Right lobe of liver (tissue), 4 donors: Measurements from ENCODE around the gene MATN1.

Experiments used
- POLR2A ChIP-seq: fragments of 450-650 bp; IDR thresholded peaks from one replicate; pipeline ENCODE4 v1.6.1; 2017; ENCODE audit warnings: antibody characterized with exemption, mild to moderate bottlenecking
- TF ChIP-seq, protein P1 (sequence below), 4 donors: fragments of 200-600 bp in 3 of 4; fragments of 450-650 bp in 1 of 4; IDR thresholded peaks; one replicate each; pipeline versions ENCODE4 v1.5.1 to v1.8.0; 2016 to 2022; ENCODE audit warnings: antibody characterized with exemption in 4 of 4, mild to moderate bottlenecking in 2 of 4
- donor health status: DM: no; HTN: no; CAD: no.
- donor health status: DM: no; HTN: no; CAD: no.
- donor health status: DM: no; HTN: yes; CAD: no.

DNA sequence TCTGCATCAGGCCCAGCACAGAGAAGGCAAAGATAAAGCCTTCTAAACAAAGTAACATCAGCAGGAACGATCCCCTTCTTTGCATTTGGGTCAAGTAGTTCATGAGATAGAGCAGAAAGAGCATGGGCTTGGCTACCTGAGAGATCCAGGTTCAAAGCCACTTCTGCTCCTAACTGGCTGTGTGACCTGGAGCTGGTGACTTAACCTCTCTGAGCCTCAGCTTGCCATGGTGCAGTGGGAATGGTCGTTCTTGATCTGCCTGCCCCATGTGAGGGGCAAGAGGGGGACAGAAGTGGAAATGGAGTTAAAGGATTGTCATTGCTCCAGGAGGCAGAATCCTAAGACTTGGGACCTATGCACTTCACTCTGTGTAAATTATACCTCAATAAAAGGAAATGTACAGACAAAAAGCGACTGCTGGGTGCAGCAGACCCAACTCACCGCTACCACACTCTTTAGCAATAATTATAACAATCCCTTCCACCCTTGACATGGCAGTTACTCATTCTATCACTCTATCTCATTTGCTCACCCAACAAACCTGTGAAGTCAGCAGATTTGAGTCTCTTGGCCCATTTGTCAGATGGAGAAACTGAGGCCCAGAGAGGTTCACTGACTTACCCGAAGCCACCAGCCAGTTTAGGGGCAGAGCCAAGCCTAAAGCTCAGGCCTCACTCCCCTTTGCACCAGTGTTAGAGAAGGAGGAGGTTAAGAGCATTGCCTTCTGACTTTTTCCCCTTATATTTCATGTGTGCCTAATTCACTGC is 1.5 kb upstream of the MATN1 start:
- TF ChIP-seq, protein P1, sequence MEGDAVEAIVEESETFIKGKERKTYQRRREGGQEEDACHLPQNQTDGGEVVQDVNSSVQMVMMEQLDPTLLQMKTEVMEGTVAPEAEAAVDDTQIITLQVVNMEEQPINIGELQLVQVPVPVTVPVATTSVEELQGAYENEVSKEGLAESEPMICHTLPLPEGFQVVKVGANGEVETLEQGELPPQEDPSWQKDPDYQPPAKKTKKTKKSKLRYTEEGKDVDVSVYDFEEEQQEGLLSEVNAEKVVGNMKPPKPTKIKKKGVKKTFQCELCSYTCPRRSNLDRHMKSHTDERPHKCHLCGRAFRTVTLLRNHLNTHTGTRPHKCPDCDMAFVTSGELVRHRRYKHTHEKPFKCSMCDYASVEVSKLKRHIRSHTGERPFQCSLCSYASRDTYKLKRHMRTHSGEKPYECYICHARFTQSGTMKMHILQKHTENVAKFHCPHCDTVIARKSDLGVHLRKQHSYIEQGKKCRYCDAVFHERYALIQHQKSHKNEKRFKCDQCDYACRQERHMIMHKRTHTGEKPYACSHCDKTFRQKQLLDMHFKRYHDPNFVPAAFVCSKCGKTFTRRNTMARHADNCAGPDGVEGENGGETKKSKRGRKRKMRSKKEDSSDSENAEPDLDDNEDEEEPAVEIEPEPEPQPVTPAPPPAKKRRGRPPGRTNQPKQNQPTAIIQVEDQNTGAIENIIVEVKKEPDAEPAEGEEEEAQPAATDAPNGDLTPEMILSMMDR (IDR thresholded peaks at IDR 0.05): no peak
- no peak for TF ChIP-seq POLR2A
